Activated naive CD8-positive, alpha-beta T cell (primary cell): ENCODE results near the gene OTOS.

Experiments
- H3K27ac Mint-ChIP-seq: one replicate; pipeline ENCODE4 v1.8.0; 2021; ENCODE audit warnings: mixed read lengths
- H3K27me3 Mint-ChIP-seq: one replicate; pipeline ENCODE4 v1.8.0; 2021; ENCODE audit warnings: mixed read lengths
- H3K36me3 Mint-ChIP-seq: one replicate; pipeline ENCODE4 v1.8.0; 2021; ENCODE audit warnings: mixed read lengths
- H3K4me1 Mint-ChIP-seq: one replicate; pipeline ENCODE4 v1.8.0; 2021; ENCODE audit warnings: low read depth, mixed read lengths
- H3K4me3 Mint-ChIP-seq: one replicate; pipeline ENCODE4 v1.8.0; 2021; ENCODE audit warnings: mild to moderate bottlenecking, mixed read lengths
- H3K9me3 Mint-ChIP-seq: one replicate; pipeline ENCODE4 v1.8.0; 2021; ENCODE audit warnings: low read depth, mixed read lengths

Gene OTOS

GRCh38 chr2:240162939-240163714, 22.7 kb upstream of the OTOS start:
- Mint-ChIP-seq H3K4me3 (no peak overlapping the region), H3K27me3 (no peaks in the 10 kb centered on the region)

DNA sequence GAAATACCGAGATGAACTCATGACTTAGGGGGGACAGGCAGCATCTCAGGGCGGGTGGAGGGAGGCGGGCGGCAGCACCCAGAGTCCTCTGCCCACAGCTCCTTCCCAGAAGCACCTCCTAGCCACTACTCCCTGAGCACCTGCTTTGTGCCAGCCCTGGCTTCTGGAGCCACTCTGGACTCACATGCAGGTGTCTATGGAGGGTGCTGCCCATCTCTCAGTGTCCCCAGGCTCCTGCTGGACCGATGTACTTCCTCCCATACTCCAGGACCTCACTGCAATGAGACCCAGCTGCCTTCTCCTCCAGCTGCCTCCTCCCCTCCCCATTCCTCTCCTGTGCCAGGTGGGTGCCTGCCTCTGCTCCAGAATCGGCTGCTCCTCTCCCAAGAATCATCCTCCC, 22.1 kb upstream of the OTOS start:
- Mint-ChIP-seq H3K9me3 (no peaks in the 10 kb centered on the region), H3K4me1 (no peaks in the 10 kb centered on the region), H3K27ac (no peak overlapping the region), H3K4me3 (no peak overlapping the region), H3K36me3 (no peaks in the 10 kb centered on the region), H3K27me3 (no peaks in the 10 kb centered on the region)

More at GRCh38 chr2:240162939-240163714, 22.7 kb upstream of the OTOS start:
- Mint-ChIP-seq H3K4me1 (no peaks in the 10 kb centered on the region), H3K9me3 (no peaks in the 10 kb centered on the region), H3K36me3 (no peaks in the 10 kb centered on the region), H3K27ac (no peak overlapping the region)

DNA sequence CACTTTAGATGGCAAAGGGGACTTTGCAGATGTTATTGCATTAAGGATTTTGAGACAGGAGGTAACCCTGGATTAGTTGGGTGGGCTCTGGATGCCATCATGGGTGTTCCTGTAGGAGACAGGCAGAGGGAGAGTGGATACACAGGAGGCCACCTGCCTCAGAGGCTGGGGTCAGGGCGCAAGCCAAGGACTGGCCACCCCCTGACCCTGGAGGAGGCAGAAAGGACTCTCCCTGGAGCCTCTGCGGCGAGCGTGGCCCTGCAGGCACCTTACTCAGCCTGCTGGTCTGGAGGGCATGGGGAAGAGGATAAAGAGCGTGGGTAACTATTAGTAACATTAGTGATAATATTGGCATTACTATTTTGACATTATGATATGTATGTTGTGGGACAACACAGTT, 21.6 kb upstream of the OTOS start:
- no peak overlapping the region for H3K4me3 Mint-ChIP-seq
- H3K27me3 Mint-ChIP-seq = no peaks in the 10 kb centered on the region
- H3K4me1 Mint-ChIP-seq = no peaks in the 10 kb centered on the region
- H3K36me3 Mint-ChIP-seq = no peaks in the 10 kb centered on the region
- H3K27ac Mint-ChIP-seq = no peak overlapping the region
- H3K9me3 Mint-ChIP-seq = no peaks in the 10 kb centered on the region

- no peaks in the 10 kb centered on the region for H3K27me3 Mint-ChIP-seq
- no peak overlapping the region for H3K27ac Mint-ChIP-seq
- no peaks in the 10 kb centered on the region for H3K9me3 Mint-ChIP-seq
- no peak overlapping the region for H3K4me3 Mint-ChIP-seq
- H3K4me1 Mint-ChIP-seq = no peaks in the 10 kb centered on the region
- H3K36me3 Mint-ChIP-seq = no peaks in the 10 kb centered on the region
These were observed 20.8 kb upstream of the OTOS start for GRCh38 chr2:240161087-240161750.

GRCh38 chr2:240160291-240161086, 20.0 kb upstream of the OTOS start:
- Mint-ChIP-seq H3K27ac (no peak overlapping the region), H3K9me3 (no peaks in the 10 kb centered on the region), H3K36me3 (no peaks in the 10 kb centered on the region), H3K4me3 (no peak overlapping the region), H3K27me3 (no peaks in the 10 kb centered on the region), H3K4me1 (no peaks in the 10 kb centered on the region)

DNA sequence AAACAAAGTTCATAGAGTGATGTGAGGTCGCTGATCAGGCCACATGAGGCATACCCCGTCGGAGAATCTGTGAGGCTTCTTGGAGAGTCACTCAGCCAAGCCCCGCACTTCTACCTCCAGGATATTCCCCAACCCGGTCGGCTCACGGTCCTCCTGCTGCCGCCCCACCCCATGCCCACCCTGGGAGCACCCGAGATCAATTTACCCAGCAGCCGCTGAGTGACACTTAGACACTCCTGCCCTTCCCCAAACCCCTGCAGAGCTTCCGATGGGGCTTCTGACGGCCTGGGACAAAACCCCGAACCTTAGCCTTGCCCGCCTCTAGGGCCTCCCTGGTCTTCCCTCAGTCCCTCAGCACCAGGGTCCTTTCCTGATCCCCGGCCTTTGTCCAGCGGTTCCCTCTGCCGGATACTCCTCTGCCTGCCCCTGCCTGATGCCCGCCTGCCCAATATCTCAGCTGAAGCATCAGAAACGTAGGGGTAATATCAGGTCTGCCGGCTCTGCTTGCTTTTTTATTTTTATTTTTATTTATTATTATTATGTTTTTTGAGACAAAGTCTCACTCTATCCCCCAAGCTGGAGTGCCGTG, 18.9 kb upstream of the OTOS start:
- Mint-ChIP-seq H3K27me3 (no peaks in the 10 kb centered on the region), H3K4me1 (no peaks in the 10 kb centered on the region), H3K36me3 (no peaks in the 10 kb centered on the region)

GRCh38 chr2:240157147-240157470, 16.7 kb upstream of the OTOS start:
- Mint-ChIP-seq H3K4me1 (no peaks in the 10 kb centered on the region), H3K4me3 (no peak overlapping the region), H3K36me3 (no peaks in the 10 kb centered on the region), H3K27me3 (peaks cover 7% of the 10 kb centered on the region), H3K27ac (no peak overlapping the region), H3K9me3 (peaks cover 6% of the 10 kb centered on the region)

More for the DNA sequence above, 18.9 kb upstream of the OTOS start:
- H3K4me3 Mint-ChIP-seq = no peak overlapping the region
- H3K27ac Mint-ChIP-seq = no peak overlapping the region
- no peaks in the 10 kb centered on the region for H3K9me3 Mint-ChIP-seq

GRCh38 chr2:240156435-240157146, 16.1 kb upstream of the OTOS start:
- H3K4me1 Mint-ChIP-seq = no peaks in the 10 kb centered on the region
- H3K27ac Mint-ChIP-seq = no peak overlapping the region
- peaks cover 6% of the 10 kb centered on the region for H3K9me3 Mint-ChIP-seq
- no peak overlapping the region for H3K4me3 Mint-ChIP-seq
- H3K27me3 Mint-ChIP-seq = peaks cover 7% of the 10 kb centered on the region
- H3K36me3 Mint-ChIP-seq = no peaks in the 10 kb centered on the region

- H3K27me3 Mint-ChIP-seq = peaks cover 7% of the 10 kb centered on the region
- no peaks in the 10 kb centered on the region for H3K36me3 Mint-ChIP-seq
- no peak overlapping the region for H3K27ac Mint-ChIP-seq
- H3K4me1 Mint-ChIP-seq = no peaks in the 10 kb centered on the region
- H3K9me3 Mint-ChIP-seq = peaks cover 6% of the 10 kb centered on the region
- no peak overlapping the region for H3K4me3 Mint-ChIP-seq
These were observed 15.4 kb upstream of the OTOS start for GRCh38 chr2:240155745-240156390.

- Mint-ChIP-seq H3K4me3 (no peak overlapping the region), H3K27ac (no peak overlapping the region), H3K27me3 (peaks cover 7% of the 10 kb centered on the region), H3K4me1 (no peaks in the 10 kb centered on the region), H3K36me3 (no peaks in the 10 kb centered on the region), H3K9me3 (peaks cover 6% of the 10 kb centered on the region)
These were observed 14.7 kb upstream of the OTOS start for GRCh38 chr2:240155048-240155744.

DNA sequence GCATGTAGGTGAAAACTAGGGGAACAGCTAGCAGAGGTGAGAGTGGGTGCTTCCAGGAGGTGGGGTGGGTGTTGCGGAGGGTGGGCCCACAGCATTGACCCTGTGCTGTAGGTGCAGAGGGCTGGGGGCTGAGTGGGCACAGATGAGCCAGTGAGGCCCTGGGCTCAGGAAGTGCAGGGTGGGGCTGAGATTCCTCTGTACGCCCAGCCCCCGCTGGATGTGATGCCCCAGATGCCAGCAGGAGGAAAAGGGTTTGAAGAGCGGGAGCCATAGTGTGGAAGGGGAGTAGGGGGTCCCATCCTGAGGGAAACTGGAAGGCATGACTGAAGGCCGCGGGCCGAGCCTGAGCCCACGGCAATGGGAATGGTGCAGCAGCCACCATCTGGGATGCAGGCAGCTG, 14.1 kb upstream of the OTOS start:
- Mint-ChIP-seq H3K4me3 (no peak overlapping the region), H3K4me1 (no peaks in the 10 kb centered on the region), H3K9me3 (peaks cover 6% of the 10 kb centered on the region), H3K27ac (no peak overlapping the region), H3K36me3 (no peaks in the 10 kb centered on the region), H3K27me3 (peaks cover 9% of the 10 kb centered on the region)

DNA sequence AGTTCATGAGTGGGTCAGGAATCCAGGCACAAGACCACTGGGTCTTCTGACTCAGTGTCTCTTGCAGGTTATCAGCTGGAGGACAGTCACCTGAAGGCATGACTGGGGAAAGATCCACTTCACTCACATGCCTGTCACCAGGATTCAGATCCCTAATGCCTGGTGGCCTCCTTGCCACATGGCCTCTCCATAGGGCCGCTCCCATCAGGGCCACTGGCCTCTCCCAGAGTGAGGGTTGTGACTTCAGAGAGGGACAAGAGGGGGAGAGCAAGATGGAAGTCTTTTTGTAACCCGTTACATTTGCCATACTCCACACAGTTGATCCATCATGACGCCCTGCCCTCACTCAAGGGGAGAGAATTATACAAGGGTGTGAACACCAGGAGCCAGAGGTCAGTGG, 13.0 kb upstream of the OTOS start:
- no peak overlapping the region for H3K4me3 Mint-ChIP-seq

GRCh38 chr2:240151477-240152031, 11.1 kb upstream of the OTOS start:
- no peak overlapping the region for H3K4me3 Mint-ChIP-seq

More for the DNA sequence above, 13.0 kb upstream of the OTOS start:
- H3K9me3 Mint-ChIP-seq = peaks cover 6% of the 10 kb centered on the region
- H3K36me3 Mint-ChIP-seq = no peaks in the 10 kb centered on the region
- no peak overlapping the region for H3K27ac Mint-ChIP-seq
- H3K4me1 Mint-ChIP-seq = no peaks in the 10 kb centered on the region
- peaks cover 9% of the 10 kb centered on the region for H3K27me3 Mint-ChIP-seq

More at GRCh38 chr2:240151477-240152031, 11.1 kb upstream of the OTOS start:
- Mint-ChIP-seq H3K9me3 (peaks cover 6% of the 10 kb centered on the region), H3K27ac (no peak overlapping the region), H3K4me1 (no peaks in the 10 kb centered on the region), H3K36me3 (no peaks in the 10 kb centered on the region), H3K27me3 (peaks cover 9% of the 10 kb centered on the region)
